DND-41 (cell line): ENCODE results near the gene LRRC25.

ENCODE experiments used
- ATAC-seq: fragments of 200-7000 bp; cut with Tn5 transposase; 3 replicates; pipeline ENCODE4 v1.9.1; 2021; ENCODE audit warnings: low read depth; ENCODE audit not compliant: insufficient read depth
- DNase-seq: peaks from one replicate; pipeline ENCODE4 v3.0.0-alpha.2; 2020
- H2AFZ ChIP-seq: 2 replicates; pipeline ENCODE4 v1.6.0; 2012; ENCODE audit warnings: low read depth, low read length
- H3K27ac ChIP-seq: 2 replicates; pipeline ENCODE4 v1.5.1; 2012; ENCODE audit warnings: low read length, inconsistent platforms
- H3K27me3 ChIP-seq: fragments of 200-600 bp; sonication (generic); 2 replicates; pipeline ENCODE4 v1.6.0; 2012; ENCODE audit warnings: low read length, mild to moderate bottlenecking, inconsistent platforms; ENCODE audit not compliant: insufficient read depth, poor library complexity
- H3K36me3 ChIP-seq: 2 replicates; pipeline ENCODE4 v1.5.1; 2012; ENCODE audit warnings: low read length, inconsistent platforms; ENCODE audit not compliant: insufficient read depth
- H3K4me1 ChIP-seq: 2 replicates; pipeline ENCODE4 v1.5.1; 2012; ENCODE audit warnings: mild to moderate bottlenecking, low read length; ENCODE audit not compliant: insufficient read depth
- H3K4me2 ChIP-seq: 2 replicates; pipeline ENCODE4 v1.6.0; 2012; ENCODE audit warnings: mild to moderate bottlenecking, moderate library complexity, low read length, inconsistent platforms; ENCODE audit not compliant: insufficient read depth
- H3K4me3 ChIP-seq, 2 experiments: fragments of 200-600 bp in 1 of 2; shearing (Covaris generic) in 1 of 2; 2 replicates each; pipeline ENCODE4 v1.5.1; 2012 to 2016; ENCODE audit warnings: inconsistent platforms in 2 of 2, low read length in 2 of 2, mild to moderate bottlenecking in 2 of 2, low read depth in 1 of 2, moderate library complexity in 1 of 2
- H3K79me2 ChIP-seq: 2 replicates; pipeline ENCODE4 v1.6.0; 2012; ENCODE audit warnings: low read length, inconsistent platforms; ENCODE audit not compliant: insufficient read depth
- H3K9ac ChIP-seq: 2 replicates; pipeline ENCODE4 v1.6.0; 2012; ENCODE audit warnings: low read depth, mild to moderate bottlenecking, inconsistent platforms, low read length, moderate library complexity
- H3K9me3 ChIP-seq: 2 replicates; pipeline ENCODE4 v1.5.1; 2012; ENCODE audit warnings: low read length, moderate library complexity, mild to moderate bottlenecking, inconsistent platforms; ENCODE audit not compliant: insufficient read depth, severe bottlenecking
- H4K20me1 ChIP-seq: 2 replicates; pipeline ENCODE4 v1.6.0; 2012; ENCODE audit warnings: low read length; ENCODE audit not compliant: insufficient read depth
- EZH2 ChIP-seq: IDR thresholded peaks from 3 replicates; pipeline ENCODE4 v1.6.1; 2012; ENCODE audit warnings: borderline replicate concordance, low read depth, mild to moderate bottlenecking, moderate library complexity, low read length, inconsistent platforms; ENCODE audit not compliant: severe bottlenecking
- TF ChIP-seq, protein P1 (sequence below): IDR thresholded peaks from 2 replicates; pipeline ENCODE4 v1.5.1; 2012; ENCODE audit warnings: borderline replicate concordance, low read length, moderate library complexity, mild to moderate bottlenecking; ENCODE audit not compliant: poor library complexity, severe bottlenecking; ENCODE audit errors: extremely low read depth

The LRRC25 gene

DNA sequence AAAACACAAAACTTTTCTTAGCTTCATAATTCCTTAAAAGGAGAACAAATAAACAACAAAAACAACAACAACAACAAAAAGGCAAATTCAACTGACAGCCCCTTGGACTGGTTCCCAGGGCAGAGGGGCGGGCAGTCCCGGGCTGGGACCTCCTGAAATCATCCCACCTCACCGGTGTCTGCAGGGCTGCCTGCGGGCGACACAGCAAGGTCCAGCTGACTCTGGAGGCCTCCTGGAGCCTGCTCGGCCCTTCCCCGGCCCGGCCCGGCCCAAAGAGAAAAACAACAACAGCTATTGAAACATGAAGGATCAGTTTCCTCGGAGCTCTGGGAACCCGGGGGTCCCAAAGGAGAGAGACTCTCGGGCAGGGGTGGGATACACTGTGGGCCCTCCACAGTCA, 45.5 kb upstream of the LRRC25 start:
- ATAC-seq (no peak), DNase-seq (no peak)
- Histone ChIP-seq H4K20me1 (peaks cover 20% of the 10 kb centered on the region; the same call in 1 of the 2 replicates), H3K79me2 (no peaks in the 10 kb centered on the region), H3K27me3 (no peaks in the 10 kb centered on the region), H3K4me3 (no peak overlapping the region), H3K36me3 (peaks cover 43% of the 10 kb centered on the region), H3K9me3 (no peaks in the 10 kb centered on the region), H2AFZ (no peak overlapping the region), H3K4me2 (no peak overlapping the region), H3K9ac (no peak overlapping the region), H3K4me1 (no peaks in the 10 kb centered on the region), H3K27ac (no peak overlapping the region)
- TF ChIP-seq EZH2: no peak
- TF ChIP-seq, protein P1, sequence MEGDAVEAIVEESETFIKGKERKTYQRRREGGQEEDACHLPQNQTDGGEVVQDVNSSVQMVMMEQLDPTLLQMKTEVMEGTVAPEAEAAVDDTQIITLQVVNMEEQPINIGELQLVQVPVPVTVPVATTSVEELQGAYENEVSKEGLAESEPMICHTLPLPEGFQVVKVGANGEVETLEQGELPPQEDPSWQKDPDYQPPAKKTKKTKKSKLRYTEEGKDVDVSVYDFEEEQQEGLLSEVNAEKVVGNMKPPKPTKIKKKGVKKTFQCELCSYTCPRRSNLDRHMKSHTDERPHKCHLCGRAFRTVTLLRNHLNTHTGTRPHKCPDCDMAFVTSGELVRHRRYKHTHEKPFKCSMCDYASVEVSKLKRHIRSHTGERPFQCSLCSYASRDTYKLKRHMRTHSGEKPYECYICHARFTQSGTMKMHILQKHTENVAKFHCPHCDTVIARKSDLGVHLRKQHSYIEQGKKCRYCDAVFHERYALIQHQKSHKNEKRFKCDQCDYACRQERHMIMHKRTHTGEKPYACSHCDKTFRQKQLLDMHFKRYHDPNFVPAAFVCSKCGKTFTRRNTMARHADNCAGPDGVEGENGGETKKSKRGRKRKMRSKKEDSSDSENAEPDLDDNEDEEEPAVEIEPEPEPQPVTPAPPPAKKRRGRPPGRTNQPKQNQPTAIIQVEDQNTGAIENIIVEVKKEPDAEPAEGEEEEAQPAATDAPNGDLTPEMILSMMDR: no peak

DNA sequence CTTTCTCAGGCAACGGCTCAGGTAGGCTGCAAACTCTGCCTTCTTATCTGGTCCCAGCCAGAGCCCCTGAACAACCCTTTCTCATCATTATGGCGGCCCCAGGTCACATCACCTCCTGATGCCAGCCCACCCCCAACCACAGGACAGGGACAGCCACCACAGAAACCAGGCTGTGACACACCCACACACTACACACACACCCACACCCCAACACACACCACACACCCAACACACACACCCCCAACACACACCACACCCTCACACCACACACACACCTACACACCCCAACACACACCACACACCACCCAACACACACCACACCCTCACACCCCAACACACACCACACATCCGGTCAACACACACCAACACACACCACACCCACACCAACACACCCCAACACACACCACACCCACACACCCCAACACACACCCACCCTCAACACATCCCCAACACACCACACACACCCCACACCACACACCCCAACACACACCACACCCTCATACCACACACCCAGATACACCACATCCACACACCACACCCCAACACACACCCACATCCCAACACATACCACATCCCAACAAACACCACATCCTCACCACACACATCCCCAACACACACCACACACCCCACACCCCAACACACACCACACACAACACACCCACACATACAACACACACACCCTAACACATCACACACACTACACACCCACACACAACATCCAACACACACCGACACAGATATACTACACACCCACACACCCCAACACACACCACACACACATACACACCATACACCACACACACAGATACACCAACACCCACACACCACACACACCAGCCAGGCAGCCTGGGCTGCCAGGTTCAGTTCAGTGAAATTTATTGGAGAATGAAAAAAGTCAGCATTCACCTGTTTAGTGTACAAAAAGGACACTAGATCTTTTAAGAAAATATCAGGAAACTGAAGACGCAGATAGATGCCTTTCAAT, 44.7 kb upstream of the LRRC25 start:
- Histone ChIP-seq H3K27me3 (no peaks in the 10 kb centered on the region), H3K4me2 (no peak overlapping the region), H3K4me1 (peaks cover 4% of the 10 kb centered on the region), H3K9ac (no peak overlapping the region), H2AFZ (no peak overlapping the region), H4K20me1 (peaks cover 20% of the 10 kb centered on the region; the same call in 1 of the 2 replicates), H3K9me3 (no peaks in the 10 kb centered on the region), H3K36me3 (peaks cover 38% of the 10 kb centered on the region), H3K79me2 (no peaks in the 10 kb centered on the region), H3K27ac (no peak overlapping the region), H3K4me3 (no peak overlapping the region)
- DNase-seq (no peak), ATAC-seq (no peak)
- TF ChIP-seq EZH2: no peak
- TF ChIP-seq, protein P1: no peak

DNA sequence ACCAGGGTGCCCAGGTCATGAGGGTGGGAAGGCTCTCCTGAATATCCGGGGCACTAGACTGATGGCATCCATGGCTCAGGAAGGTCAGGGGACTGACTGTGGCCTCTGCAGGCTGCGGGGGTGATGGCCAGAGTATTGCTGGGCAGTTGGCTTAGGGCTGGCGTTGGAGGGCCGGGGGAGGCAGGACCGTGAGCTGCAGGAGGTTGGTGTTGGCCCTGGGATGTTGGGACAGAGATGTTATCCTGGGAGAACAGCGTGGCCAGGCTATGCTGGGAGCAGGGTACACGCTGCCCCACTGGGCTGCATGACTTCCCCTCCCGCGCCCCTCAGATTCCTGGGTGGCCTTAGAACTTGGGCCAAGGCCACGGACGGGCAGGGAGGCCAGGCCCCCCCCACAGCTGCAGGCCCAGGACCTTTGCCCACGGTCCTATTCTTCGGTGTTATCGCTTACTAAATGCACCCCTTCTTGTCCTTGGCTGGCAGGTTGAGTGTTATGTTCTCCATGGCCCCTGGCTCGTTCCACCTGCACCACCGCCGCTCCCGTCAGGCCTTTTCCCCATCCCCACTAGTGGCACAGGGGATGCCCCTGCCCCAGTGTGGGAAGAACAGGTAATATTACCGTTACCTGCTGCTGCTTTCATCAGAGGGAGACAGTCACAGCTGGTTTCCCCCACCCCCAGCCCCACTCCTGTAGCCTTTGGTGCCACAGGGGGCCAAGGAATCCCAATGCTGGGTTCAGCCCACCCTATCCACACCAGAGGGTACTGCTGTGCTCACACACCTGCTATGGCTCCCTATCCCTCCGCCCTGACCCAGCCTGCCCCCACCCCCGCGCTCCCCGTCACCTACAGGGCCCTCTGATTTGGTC, 43.7 kb upstream of the LRRC25 start:
- DNase-seq: no peak
- no peak overlapping the region for H3K4me2 ChIP-seq

More for the DNA sequence above, 43.7 kb upstream of the LRRC25 start:
- Histone ChIP-seq H3K36me3 (peaks cover 29% of the 10 kb centered on the region), H3K9me3 (no peaks in the 10 kb centered on the region), H3K27me3 (no peaks in the 10 kb centered on the region), H4K20me1 (peaks cover 17% of the 10 kb centered on the region; the same call in 1 of the 2 replicates), H3K27ac (no peak overlapping the region), H3K9ac (no peak overlapping the region), H3K4me1 (peaks cover 13% of the 10 kb centered on the region), H2AFZ (no peak overlapping the region), H3K4me3 (no peak overlapping the region), H3K79me2 (no peaks in the 10 kb centered on the region)
- no peak for ATAC-seq
- no peak for TF ChIP-seq EZH2
- TF ChIP-seq, protein P1: no peak
